ENCODE results near the gene CEP85L. TPM values are rescaled to one million over a fixed set of nuclear protein-coding genes. Genes with fewer than 3 reads are reported as not detected.

CEP85L gene
- total RNA-seq, 1 experiment from 2014 or later: 4.9 TPM

DNA sequence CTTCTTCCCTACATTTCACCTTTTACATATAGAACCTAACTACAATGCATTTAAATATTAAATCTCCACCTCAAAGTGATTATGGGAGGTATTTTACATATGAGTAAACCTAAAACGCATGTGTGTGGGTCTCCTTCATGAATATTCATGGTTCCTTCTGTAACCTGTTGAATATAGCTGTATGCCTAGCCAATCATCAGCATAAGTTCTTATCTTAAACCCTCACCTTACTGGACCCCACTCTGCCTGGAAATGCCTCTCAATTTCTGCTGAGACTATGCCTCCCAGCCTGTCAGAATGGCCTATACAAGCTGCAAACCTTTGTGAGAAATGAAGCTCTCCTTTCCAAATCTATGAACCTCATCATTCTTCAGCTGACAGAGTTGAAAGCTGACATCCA is 21.3 kb downstream of the CEP85L start:
- intact Hi-C loops (cut with micrococcal nuclease): no loop called here
- no TSS peak for BruUV-seq (replicated peaks)
- DNase-seq (ENCODE audit: low read depth, low spot score) (no peak), ATAC-seq (no peak)
- no peak overlapping the region for H2AFZ ChIP-seq (ENCODE audit: low read depth, low read length, poor library complexity, severe bottlenecking)
- POLR2A ChIA-PET: no interaction called here
- H3K79me2 ChIP-seq (ENCODE audit: insufficient read depth, low read length): peaks cover 5% of the 10 kb centered on the region; the same call in 1 of the 2 replicates
- no peaks in the 10 kb centered on the region for H3K4me1 ChIP-seq (ENCODE audit: control insufficient read depth in 1 of 2, insufficient read depth in 2 of 2, low read length in 2 of 2)
- no peak overlapping the region for H3K4me3 ChIP-seq (replicated peaks in 1 of 2; ENCODE audit: low read depth in 1 of 2, low read length in 2 of 2)
- H3K36me3 ChIP-seq (ENCODE audit: control insufficient read depth in 1 of 2, insufficient read depth in 2 of 2, low read length in 2 of 2): no peaks in the 10 kb centered on the region
- no peaks in the 10 kb centered on the region for H3K9me2 ChIP-seq (ENCODE audit: insufficient read depth)
- no peak overlapping the region for H3K27ac ChIP-seq (ENCODE audit: low read depth, low read length)
- no peak for TF ChIP-seq ZNF274 (IDR thresholded peaks at IDR 0.05; ENCODE audit: low read depth, low read length)
- no peak for TF ChIP-seq EGR1 (IDR thresholded peaks at IDR 0.05; ENCODE audit: low read depth)
- TF ChIP-seq, protein P1, sequence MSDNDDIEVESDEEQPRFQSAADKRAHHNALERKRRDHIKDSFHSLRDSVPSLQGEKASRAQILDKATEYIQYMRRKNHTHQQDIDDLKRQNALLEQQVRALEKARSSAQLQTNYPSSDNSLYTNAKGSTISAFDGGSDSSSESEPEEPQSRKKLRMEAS (IDR thresholded peaks at IDR 0.05): no peak
- no peak for TF ChIP-seq EZH2 (IDR thresholded peaks at IDR 0.05)
- TF ChIP-seq POLR2A (IDR thresholded peaks at IDR 0.05; ENCODE audit: borderline replicate concordance, extremely low read depth, insufficient read depth, insufficient read length): no peak
- TF ChIP-seq REST (IDR thresholded peaks at IDR 0.05; ENCODE audit: low read depth): no peak
- no peak for TF ChIP-seq POLR2AphosphoS5 (IDR thresholded peaks at IDR 0.05; ENCODE audit: low read depth, low read length)
- no peak for TF ChIP-seq CBX3 (IDR thresholded peaks at IDR 0.05; ENCODE audit: low read depth)
- TF ChIP-seq, protein P2, sequence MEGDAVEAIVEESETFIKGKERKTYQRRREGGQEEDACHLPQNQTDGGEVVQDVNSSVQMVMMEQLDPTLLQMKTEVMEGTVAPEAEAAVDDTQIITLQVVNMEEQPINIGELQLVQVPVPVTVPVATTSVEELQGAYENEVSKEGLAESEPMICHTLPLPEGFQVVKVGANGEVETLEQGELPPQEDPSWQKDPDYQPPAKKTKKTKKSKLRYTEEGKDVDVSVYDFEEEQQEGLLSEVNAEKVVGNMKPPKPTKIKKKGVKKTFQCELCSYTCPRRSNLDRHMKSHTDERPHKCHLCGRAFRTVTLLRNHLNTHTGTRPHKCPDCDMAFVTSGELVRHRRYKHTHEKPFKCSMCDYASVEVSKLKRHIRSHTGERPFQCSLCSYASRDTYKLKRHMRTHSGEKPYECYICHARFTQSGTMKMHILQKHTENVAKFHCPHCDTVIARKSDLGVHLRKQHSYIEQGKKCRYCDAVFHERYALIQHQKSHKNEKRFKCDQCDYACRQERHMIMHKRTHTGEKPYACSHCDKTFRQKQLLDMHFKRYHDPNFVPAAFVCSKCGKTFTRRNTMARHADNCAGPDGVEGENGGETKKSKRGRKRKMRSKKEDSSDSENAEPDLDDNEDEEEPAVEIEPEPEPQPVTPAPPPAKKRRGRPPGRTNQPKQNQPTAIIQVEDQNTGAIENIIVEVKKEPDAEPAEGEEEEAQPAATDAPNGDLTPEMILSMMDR (IDR thresholded peaks at IDR 0.05 in 2 of 3, conservative IDR thresholded peaks at IDR 0.05 in 1 of 3; ENCODE audit: borderline replicate concordance in 1 of 3, insufficient read depth in 1 of 3, low read depth in 2 of 3, low read length in 2 of 3): no peak
- TF ChIP-seq YY1 (IDR thresholded peaks at IDR 0.05; ENCODE audit: extremely low read depth, insufficient replicate concordance, low read depth, low read length): no peak
- TF ChIP-seq ATF3 (IDR thresholded peaks at IDR 0.05): no peak
- TF ChIP-seq FOSL1 (IDR thresholded peaks at IDR 0.05; ENCODE audit: low read depth): no peak
- H3K4me2 ChIP-seq (ENCODE audit: low read length): no peak overlapping the region
- peaks cover 4 to 9% of the 10 kb centered on the region in 2 experiments; a peak in 1 of 4 replicates for H3K9me3 ChIP-seq (ENCODE audit: control insufficient read depth in 1 of 2, insufficient read depth in 1 of 2, low read depth in 1 of 2, low read length in 2 of 2)
- no peak overlapping the region for H3K9ac ChIP-seq (ENCODE audit: low read length)
- no peaks in the 10 kb centered on the region for H4K20me1 ChIP-seq (ENCODE audit: insufficient read depth)
- CTCF ChIA-PET: no interaction called here
- RAD21 ChIA-PET (ENCODE audit: low non-redundant PET in 1 of 2, low total read pairs in 2 of 2, uncharacterized antibody in 2 of 2, unreplicated experiment in 2 of 2): no interaction called here
- H3K27me3 ChIP-seq (ENCODE audit: insufficient read depth, low read length): no peaks in the 10 kb centered on the region

All from HCT116 (cell line).